GM21717 (cell line): ENCODE data around the gene WTAP.

ENCODE experiments used
- ATAC-seq: cut with Tn5 transposase; IDR thresholded peaks from one replicate; pipeline ENCODE4 v1.9.1; 2021; ENCODE audit warnings: mild to moderate bottlenecking, moderate library complexity; ENCODE audit not compliant: unreplicated experiment

The WTAP gene

GRCh38 chr6:159800141-159800865, 73.0 kb downstream of the WTAP start, which contains the start of gene PNLDC1:
Gene PNLDC1 (plus strand): TSS chr6:159800276. CDS start chr6:159800308, 32 bp downstream.
- no peak for ATAC-seq

DNA sequence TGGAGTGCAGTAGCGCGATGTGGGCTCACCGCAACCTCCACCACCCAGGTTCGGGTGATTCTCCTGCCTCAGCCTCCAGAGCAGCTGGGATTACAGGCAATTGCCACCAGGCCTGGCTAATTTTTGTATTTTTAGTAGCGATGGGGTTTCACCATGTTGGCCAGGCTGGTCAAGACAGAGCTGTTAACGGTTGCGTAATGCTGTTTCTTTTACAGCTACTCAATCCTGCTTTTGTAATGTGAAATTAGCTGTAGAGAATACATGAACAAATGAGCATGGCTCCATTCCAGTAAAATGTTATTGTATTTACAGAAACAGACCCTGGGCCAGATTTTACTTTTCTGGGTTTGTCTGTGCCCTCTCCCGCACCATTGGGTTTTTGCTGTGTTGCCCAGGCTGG, 74.6 kb downstream of the WTAP start:
- ATAC-seq: no peak

DNA sequence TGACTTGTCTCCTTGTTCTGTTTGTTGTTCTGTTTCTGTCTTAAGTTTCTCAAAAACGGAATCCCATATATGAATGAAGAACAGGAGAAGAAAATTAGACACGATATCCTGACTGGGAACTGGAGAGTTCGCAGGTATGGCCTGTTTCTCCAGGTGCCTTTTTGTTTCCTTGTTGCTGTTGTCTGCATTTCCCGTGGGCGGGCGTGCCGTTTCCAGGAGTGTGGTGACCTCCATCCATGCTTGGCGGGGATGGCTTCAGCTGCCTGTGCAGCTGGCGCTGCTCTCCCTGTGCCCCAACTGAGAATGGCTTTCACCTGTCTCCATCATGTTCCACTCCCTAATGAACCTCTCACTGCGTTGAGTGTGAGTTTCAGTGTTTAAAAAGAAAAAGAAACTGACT, 77.2 kb downstream of the WTAP start:
- ATAC-seq: no peak

- ATAC-seq: no peak
Measured at GRCh38 chr6:159805440-159806020, 78.2 kb downstream of the WTAP start.
